ENCODE measurements around the gene ZNF302.
"Not testable (repeated sequence)": the region's sequence is repeated elsewhere in the genome, so short reads cannot be mapped to it uniquely, and the experiment has no call there.

The ZNF302 gene

GRCh38 chr19:34662919-34663318 is 14.6 kb upstream of the ZNF302 start:
- Histone ChIP-seq H3K27me3 (replicated peaks; ENCODE audit: control insufficient read depth, insufficient read depth, low read length) (no peaks in the 10 kb centered on the region), H3K4me1 (ENCODE audit: control insufficient read depth, insufficient read depth, low read length) (peaks cover 8% of the 10 kb centered on the region), H3K9me3 (ENCODE audit: control insufficient read depth, low read length) (no peaks in the 10 kb centered on the region), H3K36me3 (ENCODE audit: control insufficient read depth, insufficient read depth, low read length, severe bottlenecking) (no peaks in the 10 kb centered on the region), H3K9ac (ENCODE audit: low read length) (no peak overlapping the region), H3K4me3 (ENCODE audit: low read length) (no peak overlapping the region)
- DNase-seq (ENCODE audit: low read depth), result peak; percentile 45

GRCh38 chr19:34664168-34664567 is 13.3 kb upstream of the ZNF302 start:
- no peaks in the 10 kb centered on the region for H3K27me3 ChIP-seq (replicated peaks; ENCODE audit: control insufficient read depth, insufficient read depth, low read length)
- no peak overlapping the region for H3K4me3 ChIP-seq (ENCODE audit: low read length)
- peaks cover 8% of the 10 kb centered on the region for H3K4me1 ChIP-seq (ENCODE audit: control insufficient read depth, insufficient read depth, low read length)
- H3K9me3 ChIP-seq (ENCODE audit: control insufficient read depth, low read length), result no peaks in the 10 kb centered on the region
- no peak for DNase-seq (ENCODE audit: low read depth)
- no peak overlapping the region for H3K9ac ChIP-seq (ENCODE audit: low read length)
- H3K36me3 ChIP-seq (ENCODE audit: control insufficient read depth, insufficient read depth, low read length, severe bottlenecking), result no peaks in the 10 kb centered on the region

- H3K9me3 ChIP-seq (ENCODE audit: control insufficient read depth, low read length), result no peaks in the 10 kb centered on the region
- H3K4me3 ChIP-seq (ENCODE audit: low read length), result no peak overlapping the region
- no peak overlapping the region for H3K9ac ChIP-seq (ENCODE audit: low read length)
- no peaks in the 10 kb centered on the region for H3K36me3 ChIP-seq (ENCODE audit: control insufficient read depth, insufficient read depth, low read length, severe bottlenecking)
- no peak for DNase-seq (ENCODE audit: low read depth)
- no peaks in the 10 kb centered on the region for H3K27me3 ChIP-seq (replicated peaks; ENCODE audit: control insufficient read depth, insufficient read depth, low read length)
- peaks cover 8% of the 10 kb centered on the region for H3K4me1 ChIP-seq (ENCODE audit: control insufficient read depth, insufficient read depth, low read length)
Observed at GRCh38 chr19:34664870-34665269, 12.6 kb upstream of the ZNF302 start.

GRCh38 chr19:34665275-34665674 is 12.2 kb upstream of the ZNF302 start:
- not testable (repeated sequence) for H3K9me3 ChIP-seq (ENCODE audit: control insufficient read depth, low read length); H3K9ac ChIP-seq (ENCODE audit: low read length)

GRCh38 chr19:34666200-34666957 is 11.1 kb upstream of the ZNF302 start:
- DNase-seq (ENCODE audit: low read depth), result no peak
- H3K4me3 ChIP-seq (ENCODE audit: low read length), result peak overlapping the region; percentile 77
- H3K4me1 ChIP-seq (ENCODE audit: control insufficient read depth, insufficient read depth, low read length), result peaks cover 8% of the 10 kb centered on the region
- no peak overlapping the region for H3K9ac ChIP-seq (ENCODE audit: low read length)
- H3K27me3 ChIP-seq (replicated peaks; ENCODE audit: control insufficient read depth, insufficient read depth, low read length), result no peaks in the 10 kb centered on the region
- no peaks in the 10 kb centered on the region for H3K9me3 ChIP-seq (ENCODE audit: control insufficient read depth, low read length)
- H3K36me3 ChIP-seq (ENCODE audit: control insufficient read depth, insufficient read depth, low read length, severe bottlenecking), result no peaks in the 10 kb centered on the region

More at GRCh38 chr19:34665275-34665674, 12.2 kb upstream of the ZNF302 start:
- H3K4me3 ChIP-seq (ENCODE audit: low read length); DNase-seq (ENCODE audit: low read depth); H3K36me3 ChIP-seq (ENCODE audit: control insufficient read depth, insufficient read depth, low read length, severe bottlenecking); H3K4me1 ChIP-seq (ENCODE audit: control insufficient read depth, insufficient read depth, low read length); H3K27me3 ChIP-seq (replicated peaks; ENCODE audit: control insufficient read depth, insufficient read depth, low read length): not testable (repeated sequence)

GRCh38 chr19:34666958-34667265 is 10.6 kb upstream of the ZNF302 start:
- H3K4me1 ChIP-seq (ENCODE audit: control insufficient read depth, insufficient read depth, low read length), result peaks cover 8% of the 10 kb centered on the region
- H3K27me3 ChIP-seq (replicated peaks; ENCODE audit: control insufficient read depth, insufficient read depth, low read length), result no peaks in the 10 kb centered on the region
- peak overlapping the region; percentile 84 for H3K9ac ChIP-seq (ENCODE audit: low read length)
- H3K4me3 ChIP-seq (ENCODE audit: low read length), result peak overlapping the region; percentile 77
- H3K36me3 ChIP-seq (ENCODE audit: control insufficient read depth, insufficient read depth, low read length, severe bottlenecking), result no peaks in the 10 kb centered on the region
- DNase-seq (ENCODE audit: low read depth), result no peak
- H3K9me3 ChIP-seq (ENCODE audit: control insufficient read depth, low read length), result no peaks in the 10 kb centered on the region

GRCh38 chr19:34667349-34668076 is 10.0 kb upstream of the ZNF302 start:
- H3K27me3 ChIP-seq (replicated peaks; ENCODE audit: control insufficient read depth, insufficient read depth, low read length), result no peaks in the 10 kb centered on the region
- H3K9me3 ChIP-seq (ENCODE audit: control insufficient read depth, low read length), result no peaks in the 10 kb centered on the region
- no peaks in the 10 kb centered on the region for H3K36me3 ChIP-seq (ENCODE audit: control insufficient read depth, insufficient read depth, low read length, severe bottlenecking)
- H3K9ac ChIP-seq (ENCODE audit: low read length), result peak overlapping the region; percentile 84
- peak overlapping the region; percentile 77 for H3K4me3 ChIP-seq (ENCODE audit: low read length)
- peaks cover 8% of the 10 kb centered on the region for H3K4me1 ChIP-seq (ENCODE audit: control insufficient read depth, insufficient read depth, low read length)
- DNase-seq (ENCODE audit: low read depth), result peak; percentile 58

- not testable (repeated sequence) for H3K27me3 ChIP-seq (replicated peaks; ENCODE audit: control insufficient read depth, insufficient read depth, low read length); H3K4me3 ChIP-seq (ENCODE audit: low read length); H3K4me1 ChIP-seq (ENCODE audit: control insufficient read depth, insufficient read depth, low read length); H3K9me3 ChIP-seq (ENCODE audit: control insufficient read depth, low read length); H3K36me3 ChIP-seq (ENCODE audit: control insufficient read depth, insufficient read depth, low read length, severe bottlenecking); DNase-seq (ENCODE audit: low read depth)
- peak overlapping the region; percentile 84 for H3K9ac ChIP-seq (ENCODE audit: low read length)
Observed at GRCh38 chr19:34668077-34668689, 9.3 kb upstream of the ZNF302 start.

- H3K27me3 ChIP-seq (replicated peaks; ENCODE audit: control insufficient read depth, insufficient read depth, low read length); H3K9me3 ChIP-seq (ENCODE audit: control insufficient read depth, low read length); H3K36me3 ChIP-seq (ENCODE audit: control insufficient read depth, insufficient read depth, low read length, severe bottlenecking); DNase-seq (ENCODE audit: low read depth); H3K4me1 ChIP-seq (ENCODE audit: control insufficient read depth, insufficient read depth, low read length); H3K4me3 ChIP-seq (ENCODE audit: low read length); H3K9ac ChIP-seq (ENCODE audit: low read length): not testable (repeated sequence)
Observed at GRCh38 chr19:34668690-34669089, 8.8 kb upstream of the ZNF302 start.

GRCh38 chr19:34669305-34669704 is 8.2 kb upstream of the ZNF302 start:
- H3K9ac ChIP-seq (ENCODE audit: low read length), result no peak overlapping the region
- no peak for DNase-seq (ENCODE audit: low read depth)
- no peak overlapping the region for H3K4me3 ChIP-seq (ENCODE audit: low read length)
- no peaks in the 10 kb centered on the region for H3K9me3 ChIP-seq (ENCODE audit: control insufficient read depth, low read length)
- H3K36me3 ChIP-seq (ENCODE audit: control insufficient read depth, insufficient read depth, low read length, severe bottlenecking), result no peaks in the 10 kb centered on the region
- peaks cover 6% of the 10 kb centered on the region for H3K4me1 ChIP-seq (ENCODE audit: control insufficient read depth, insufficient read depth, low read length)
- H3K27me3 ChIP-seq (replicated peaks; ENCODE audit: control insufficient read depth, insufficient read depth, low read length), result no peaks in the 10 kb centered on the region

GRCh38 chr19:34671972-34672371 is 5.5 kb upstream of the ZNF302 start:
- Histone ChIP-seq H3K27me3 (replicated peaks; ENCODE audit: control insufficient read depth, insufficient read depth, low read length) (no peaks in the 10 kb centered on the region), H3K9me3 (ENCODE audit: control insufficient read depth, low read length) (no peaks in the 10 kb centered on the region), H3K36me3 (ENCODE audit: control insufficient read depth, insufficient read depth, low read length, severe bottlenecking) (no peaks in the 10 kb centered on the region), H3K9ac (ENCODE audit: low read length) (no peak overlapping the region), H3K4me3 (ENCODE audit: low read length) (no peak overlapping the region), H3K4me1 (ENCODE audit: control insufficient read depth, insufficient read depth, low read length) (peaks cover 26% of the 10 kb centered on the region)
- DNase-seq (ENCODE audit: low read depth), result no peak
